ENCODE results near the gene HSPA12B.

Gene HSPA12B

DNA sequence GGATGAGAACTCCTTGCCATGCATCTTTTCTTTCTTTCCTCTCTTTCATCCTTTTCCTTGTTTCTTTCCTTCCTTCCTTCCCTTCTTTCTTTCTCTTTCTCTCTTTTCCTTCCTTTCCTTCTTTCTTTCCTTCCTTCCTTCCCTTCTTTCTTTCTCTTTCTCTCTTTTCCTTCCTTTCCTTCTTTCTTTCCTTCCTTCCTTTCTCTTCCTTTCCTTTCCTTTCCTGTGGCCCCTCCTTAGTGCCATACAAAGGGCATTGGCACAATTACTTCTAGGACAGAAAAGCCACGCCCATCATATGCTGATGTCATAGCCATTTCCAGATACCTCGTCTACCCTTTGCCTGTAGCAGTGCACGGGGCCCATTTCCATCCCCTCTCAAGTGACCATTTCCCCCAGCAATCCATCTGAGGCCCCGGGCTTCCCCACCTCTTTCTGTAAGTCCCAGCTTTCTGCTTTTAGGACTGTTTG is 56.2 kb downstream of the HSPA12B start (continued):
- no peak for TF ChIP-seq ZNF768 (tag by site-specific recombination; IDR thresholded peaks at IDR 0.05)
- TF ChIP-seq, protein P1, sequence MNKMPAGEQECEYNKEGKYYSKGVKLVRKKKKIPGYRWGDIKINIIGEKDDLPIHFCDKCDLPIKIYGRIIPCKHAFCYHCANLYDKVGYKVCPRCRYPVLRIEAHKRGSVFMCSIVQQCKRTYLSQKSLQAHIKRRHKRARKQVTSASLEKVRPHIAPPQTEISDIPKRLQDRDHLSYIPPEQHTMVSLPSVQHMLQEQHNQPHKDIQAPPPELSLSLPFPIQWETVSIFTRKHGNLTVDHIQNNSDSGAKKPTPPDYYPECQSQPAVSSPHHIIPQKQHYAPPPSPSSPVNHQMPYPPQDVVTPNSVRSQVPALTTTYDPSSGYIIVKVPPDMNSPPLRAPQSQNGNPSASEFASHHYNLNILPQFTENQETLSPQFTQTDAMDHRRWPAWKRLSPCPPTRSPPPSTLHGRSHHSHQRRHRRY (tag by site-specific recombination; IDR thresholded peaks at IDR 0.05), result no peak
- no peak for TF ChIP-seq ZNF350 (tag by site-specific recombination; IDR thresholded peaks at IDR 0.05)
- no peak for TF ChIP-seq KLF16 (tag by site-specific recombination; IDR thresholded peaks at IDR 0.05)
- no peak for TF ChIP-seq ZNF555 (tag by site-specific recombination; conservative IDR thresholded peaks at IDR 0.05)
- peak; percentile 99 for TF ChIP-seq ZNF366 (tag by site-specific recombination; conservative IDR thresholded peaks at IDR 0.05)
- no peak for TF ChIP-seq ZNF341 (tag by site-specific recombination; IDR thresholded peaks at IDR 0.05; ENCODE audit: low read depth)
- TF ChIP-seq ZBTB17 (tag by site-specific recombination; IDR thresholded peaks at IDR 0.05), result peak; percentile 66; the same call in 1 of the 2 replicates
- TF ChIP-seq, protein P2, sequence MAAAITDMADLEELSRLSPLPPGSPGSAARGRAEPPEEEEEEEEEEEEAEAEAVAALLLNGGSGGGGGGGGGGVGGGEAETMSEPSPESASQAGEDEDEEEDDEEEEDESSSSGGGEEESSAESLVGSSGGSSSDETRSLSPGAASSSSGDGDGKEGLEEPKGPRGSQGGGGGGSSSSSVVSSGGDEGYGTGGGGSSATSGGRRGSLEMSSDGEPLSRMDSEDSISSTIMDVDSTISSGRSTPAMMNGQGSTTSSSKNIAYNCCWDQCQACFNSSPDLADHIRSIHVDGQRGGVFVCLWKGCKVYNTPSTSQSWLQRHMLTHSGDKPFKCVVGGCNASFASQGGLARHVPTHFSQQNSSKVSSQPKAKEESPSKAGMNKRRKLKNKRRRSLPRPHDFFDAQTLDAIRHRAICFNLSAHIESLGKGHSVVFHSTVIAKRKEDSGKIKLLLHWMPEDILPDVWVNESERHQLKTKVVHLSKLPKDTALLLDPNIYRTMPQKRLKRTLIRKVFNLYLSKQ (tag by site-specific recombination; IDR thresholded peaks at IDR 0.05; ENCODE audit: borderline replicate concordance), result no peak
- TF ChIP-seq YY2 (tag by site-specific recombination; IDR thresholded peaks at IDR 0.05), result no peak
- TF ChIP-seq ZNF48 (tag by site-specific recombination; IDR thresholded peaks at IDR 0.05), result no peak
- TF ChIP-seq ZNF658 (tag by site-specific recombination; IDR thresholded peaks at IDR 0.05), result no peak
- 0 out of 2 replicates have a peak, but pooled peaks have one; percentile 35 for TF ChIP-seq KLF8 (tag by site-specific recombination; IDR thresholded peaks at IDR 0.05)
- TF ChIP-seq, protein P3, sequence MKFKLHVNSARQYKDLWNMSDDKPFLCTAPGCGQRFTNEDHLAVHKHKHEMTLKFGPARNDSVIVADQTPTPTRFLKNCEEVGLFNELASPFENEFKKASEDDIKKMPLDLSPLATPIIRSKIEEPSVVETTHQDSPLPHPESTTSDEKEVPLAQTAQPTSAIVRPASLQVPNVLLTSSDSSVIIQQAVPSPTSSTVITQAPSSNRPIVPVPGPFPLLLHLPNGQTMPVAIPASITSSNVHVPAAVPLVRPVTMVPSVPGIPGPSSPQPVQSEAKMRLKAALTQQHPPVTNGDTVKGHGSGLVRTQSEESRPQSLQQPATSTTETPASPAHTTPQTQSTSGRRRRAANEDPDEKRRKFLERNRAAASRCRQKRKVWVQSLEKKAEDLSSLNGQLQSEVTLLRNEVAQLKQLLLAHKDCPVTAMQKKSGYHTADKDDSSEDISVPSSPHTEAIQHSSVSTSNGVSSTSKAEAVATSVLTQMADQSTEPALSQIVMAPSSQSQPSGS (tag by site-specific recombination; IDR thresholded peaks at IDR 0.05; ENCODE audit: low read depth), result peak; percentile 87
- TF ChIP-seq ZFP37 (tag by site-specific recombination; IDR thresholded peaks at IDR 0.05), result 0 out of 2 replicates have a peak, but pooled peaks have one; percentile 28
- TF ChIP-seq KLF10 (tag by site-specific recombination; IDR thresholded peaks at IDR 0.05), result no peak
- TF ChIP-seq ZNF621 (tag by site-specific recombination; IDR thresholded peaks at IDR 0.05), result no peak
- TF ChIP-seq ZNF843 (tag by site-specific recombination; IDR thresholded peaks at IDR 0.05), result no peak
- no peak for TF ChIP-seq ZNF544 (tag by site-specific recombination; IDR thresholded peaks at IDR 0.05)
- peak; percentile 19; the same call in 1 of the 2 replicates for TF ChIP-seq ZNF558 (tag by site-specific recombination; IDR thresholded peaks at IDR 0.05)
- TF ChIP-seq ZNF121 (tag by site-specific recombination; IDR thresholded peaks at IDR 0.05), result no peak
- TF ChIP-seq ZNF433 (tag by site-specific recombination; IDR thresholded peaks at IDR 0.05; ENCODE audit: low read depth), result no peak
- no peak for TF ChIP-seq ZNF76 (tag by site-specific recombination; IDR thresholded peaks at IDR 0.05; ENCODE audit: borderline replicate concordance, low read depth)
- TF ChIP-seq ZNF449 (tag by site-specific recombination; IDR thresholded peaks at IDR 0.05), result no peak
- TF ChIP-seq ZNF174 (tag by site-specific recombination; IDR thresholded peaks at IDR 0.05), result no peak
- no peak for TF ChIP-seq ZNF19 (tag by site-specific recombination; IDR thresholded peaks at IDR 0.05; ENCODE audit: low read depth)
- peak; percentile 68; the same call in 1 of the 2 replicates for TF ChIP-seq ZSCAN23 (tag by site-specific recombination; IDR thresholded peaks at IDR 0.05)
- TF ChIP-seq ZNF302 (tag by site-specific recombination; IDR thresholded peaks at IDR 0.05; ENCODE audit: low read depth), result no peak
- TF ChIP-seq ZBTB6 (tag by site-specific recombination; IDR thresholded peaks at IDR 0.05), result no peak
